GM21825 (cell line): ENCODE results near the gene RP2.

Source experiments
- ATAC-seq: cut with Tn5 transposase; IDR thresholded peaks from one replicate; pipeline ENCODE4 v1.9.1; 2021; ENCODE audit warnings: mild to moderate bottlenecking, moderate library complexity; ENCODE audit not compliant: unreplicated experiment

The RP2 gene

DNA sequence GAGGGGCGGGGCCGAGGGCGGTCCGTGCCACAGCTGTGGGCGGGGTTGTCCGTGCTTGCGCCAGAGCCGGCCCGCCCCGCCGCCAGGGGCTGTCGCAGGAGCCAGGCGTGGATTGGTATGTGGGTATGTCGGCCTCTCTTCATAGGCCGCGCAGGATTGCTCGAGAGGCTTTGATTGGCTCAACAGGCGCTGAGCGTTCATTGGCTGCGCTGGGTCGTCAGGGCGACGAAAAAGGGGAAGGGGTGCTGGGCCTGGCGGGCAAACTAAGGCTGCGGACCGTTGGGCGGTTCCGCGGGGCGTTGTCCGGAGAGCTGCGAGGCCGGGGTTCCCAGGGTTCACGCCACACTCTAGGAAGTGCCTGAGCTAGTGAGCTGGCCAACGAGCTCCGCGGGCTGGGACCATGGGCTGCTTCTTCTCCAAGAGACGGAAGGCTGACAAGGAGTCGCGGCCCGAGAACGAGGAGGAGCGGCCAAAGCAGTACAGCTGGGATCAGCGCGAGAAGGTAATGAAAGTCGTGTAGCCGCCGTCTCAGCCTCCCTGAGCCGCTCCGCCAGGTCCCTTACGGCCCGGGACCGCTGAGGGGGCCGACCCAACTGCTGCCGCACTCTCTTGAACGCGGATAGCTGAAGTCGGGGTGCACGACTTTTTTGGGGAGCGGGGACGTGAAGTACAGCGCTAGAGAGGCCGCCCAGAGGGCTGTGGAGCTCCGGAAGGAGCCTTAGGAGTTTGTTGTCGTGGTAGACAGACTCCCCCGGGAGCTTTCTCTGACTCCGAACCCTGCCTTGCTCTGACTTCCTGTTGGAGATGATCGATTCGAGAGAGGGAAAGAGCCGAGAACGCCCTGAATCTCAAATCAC lies at the start of gene RP2:
TSS of gene RP2 (plus strand) at position 343 of the 857 bp plus-strand sequence. CDS start at position 401, 58 bp downstream.
- peak; percentile 83 for ATAC-seq

DNA sequence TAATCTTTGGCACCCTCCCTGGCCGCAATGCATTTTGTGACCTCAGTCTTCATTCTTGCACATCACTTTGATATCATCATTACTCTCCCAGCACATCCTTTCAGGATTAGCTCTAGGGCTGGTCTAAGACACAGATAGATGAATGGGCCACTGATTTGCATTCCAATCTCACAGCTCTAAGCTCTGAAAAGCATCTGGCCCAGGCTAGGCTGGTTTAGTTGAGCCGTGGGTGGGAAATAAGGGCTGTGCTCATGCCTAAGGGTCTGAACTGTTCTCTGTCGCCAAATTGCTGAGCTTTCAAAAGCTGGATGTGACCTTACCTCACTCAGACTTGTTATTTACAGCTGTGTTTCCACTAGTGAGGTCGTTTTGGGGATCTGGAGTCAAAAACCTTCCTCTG lies 47.9 kb upstream of the RP2 start:
- no peak for ATAC-seq

DNA sequence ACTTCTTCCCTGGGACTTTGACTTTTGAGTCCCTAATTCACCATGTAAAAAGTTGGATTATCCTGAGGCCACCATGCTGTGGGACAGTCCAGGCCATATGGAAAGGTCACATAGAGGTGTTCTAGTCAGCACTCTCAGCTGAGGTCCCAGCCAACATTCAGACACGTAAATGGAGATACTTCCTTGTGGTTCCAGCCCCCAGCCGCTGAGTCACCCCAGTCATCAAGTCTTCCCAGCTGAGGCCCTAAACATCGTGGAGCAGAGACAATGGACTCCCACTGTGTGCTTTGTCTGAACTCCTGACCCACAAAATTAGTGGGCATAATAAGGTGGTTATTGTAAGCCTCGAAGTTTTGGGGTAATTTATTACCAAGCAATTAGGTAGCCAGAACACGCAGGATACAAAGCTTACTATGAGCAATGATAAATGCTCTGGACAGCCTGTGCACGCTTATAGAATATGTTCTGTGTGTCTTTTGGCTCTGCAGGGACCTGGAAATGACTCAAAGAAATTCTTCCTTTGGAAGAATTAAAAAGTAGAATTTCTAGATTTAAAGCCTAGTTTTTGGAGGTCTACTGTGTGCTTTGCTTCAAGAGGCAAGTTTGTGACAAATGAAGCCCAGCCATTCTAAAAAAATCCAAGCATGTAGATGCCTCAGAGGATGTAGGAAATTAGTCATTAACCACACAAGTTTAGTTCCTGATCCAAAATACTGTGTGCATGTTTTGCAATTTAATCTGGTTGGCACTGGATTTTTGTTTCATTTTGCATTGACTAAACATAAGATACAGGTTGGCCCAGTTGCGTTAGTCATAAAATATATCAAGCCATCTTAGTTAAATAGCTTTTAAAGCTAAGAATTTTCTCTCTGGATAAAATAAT lies 44.7 kb upstream of the RP2 start:
- ATAC-seq, result peak; percentile 55

DNA sequence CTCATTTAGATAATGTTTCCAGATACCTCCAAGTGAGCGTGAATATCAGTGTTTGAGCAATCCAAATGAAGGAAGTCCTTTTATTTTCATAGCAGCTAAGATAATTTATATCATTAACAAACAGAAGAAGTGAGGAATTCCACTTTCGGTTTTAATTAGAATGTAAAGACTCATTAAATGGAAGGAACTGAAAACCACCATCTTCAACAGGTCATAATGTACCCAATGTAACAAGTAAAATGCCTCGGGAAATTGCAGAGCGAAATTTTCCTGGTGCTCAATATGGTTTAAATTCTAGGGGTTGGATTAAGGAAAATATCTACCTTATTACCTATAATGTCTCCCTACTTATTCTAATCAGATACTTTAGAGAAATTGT lies 44.0 kb upstream of the RP2 start:
- ATAC-seq, result no peak

DNA sequence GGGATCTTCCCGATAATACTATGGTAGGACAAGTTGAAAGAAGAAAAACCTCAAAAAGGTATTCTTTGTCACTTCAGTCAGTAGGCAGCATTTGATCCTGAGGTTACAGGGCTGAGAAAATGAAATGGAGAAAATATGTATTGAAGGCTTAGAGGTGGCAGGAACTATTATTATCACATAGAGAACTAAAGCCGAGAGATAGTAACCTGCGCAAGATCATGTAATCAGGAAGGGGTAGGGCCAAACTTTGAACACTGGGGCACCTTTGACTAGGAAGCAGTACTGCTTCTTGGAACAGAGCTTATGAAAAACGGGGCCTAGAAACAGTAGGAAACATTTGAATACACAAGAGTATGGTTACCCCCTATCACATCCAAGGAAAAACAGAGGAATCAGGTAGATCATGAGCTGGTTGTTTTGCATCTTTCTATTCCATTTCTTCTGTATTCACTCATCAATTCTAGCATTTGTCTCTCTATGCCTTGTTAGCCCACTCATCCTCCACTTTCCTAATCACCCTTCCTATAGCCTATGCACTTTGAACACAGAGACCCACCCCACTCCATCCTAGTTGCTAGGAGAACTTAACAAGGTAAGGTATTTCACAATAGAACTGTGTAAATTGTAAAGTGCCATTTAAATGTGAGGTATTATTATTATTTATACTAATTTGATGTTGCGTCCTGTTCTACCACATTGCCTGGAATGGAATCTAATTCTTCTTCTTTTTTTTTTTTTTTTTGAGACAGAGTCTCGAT lies 43.3 kb upstream of the RP2 start:
- ATAC-seq, result no peak

DNA sequence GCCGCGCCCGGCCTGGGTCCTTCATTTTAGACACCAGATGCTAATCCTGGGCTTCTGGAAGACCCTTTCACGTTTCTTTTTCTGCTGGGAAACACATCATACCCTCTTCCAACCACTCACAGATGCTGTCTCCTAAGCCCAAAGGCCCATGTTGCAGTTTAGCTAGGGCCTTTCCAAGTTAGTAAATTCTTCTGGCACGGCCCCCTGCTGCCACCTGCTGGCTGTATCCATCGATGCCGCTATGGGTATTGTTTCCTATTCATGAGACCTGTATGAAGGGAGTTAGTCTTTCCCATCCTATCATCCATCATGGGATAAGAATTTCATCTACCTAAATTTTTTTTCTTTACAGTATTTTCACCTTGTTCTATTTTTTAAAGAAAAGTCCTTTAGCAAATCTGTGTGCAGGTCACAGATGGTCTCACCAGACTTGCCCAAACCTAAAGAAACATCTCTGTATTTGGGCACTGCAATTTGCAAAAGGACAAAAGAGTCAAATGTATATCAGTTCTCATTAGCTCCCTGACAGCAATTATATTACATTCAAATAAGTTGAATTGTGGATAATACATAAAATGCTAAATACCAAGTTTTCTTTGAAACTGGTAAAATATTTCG lies 40.2 kb upstream of the RP2 start:
- peak; percentile 45 for ATAC-seq

DNA sequence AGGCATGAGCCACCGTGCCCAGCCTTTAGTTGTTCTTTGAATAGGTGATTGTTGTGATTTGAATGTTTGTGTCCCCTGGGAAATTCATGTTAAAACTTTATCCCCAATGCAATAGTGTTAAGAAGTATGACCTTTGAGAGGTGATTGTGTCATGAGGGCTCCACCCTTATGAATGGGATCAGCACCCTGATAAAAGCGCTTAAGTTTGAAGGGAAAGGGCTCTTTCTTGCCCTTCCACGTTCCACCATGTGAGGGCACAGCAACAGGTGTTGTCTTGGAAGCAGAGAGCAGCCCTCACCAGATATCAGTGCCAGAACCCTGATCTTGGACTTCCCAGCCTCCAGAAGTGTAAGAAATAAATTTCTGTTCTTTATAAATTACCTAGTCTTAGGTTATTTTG lies 33.7 kb upstream of the RP2 start:
- ATAC-seq, result no peak

DNA sequence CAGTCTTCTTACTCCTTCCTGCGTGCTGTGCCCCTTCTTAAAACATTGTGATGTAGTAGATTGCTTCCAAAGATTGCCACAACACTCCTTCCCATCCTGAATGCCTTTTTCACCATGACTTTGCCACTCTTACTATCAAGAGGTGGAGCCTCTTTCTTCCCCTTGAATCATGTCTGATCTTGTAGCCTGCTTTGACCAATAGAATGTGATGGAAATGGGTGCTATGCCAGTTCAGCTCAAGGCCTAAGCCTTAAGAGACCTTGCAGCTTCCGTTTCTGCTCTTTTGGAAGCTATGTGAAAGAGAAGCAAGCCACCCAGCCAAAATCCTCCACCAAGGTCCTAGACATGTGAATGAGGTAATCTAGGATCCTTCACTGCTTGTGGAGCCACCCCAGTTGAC lies 31.6 kb upstream of the RP2 start:
- ATAC-seq, result no peak

DNA sequence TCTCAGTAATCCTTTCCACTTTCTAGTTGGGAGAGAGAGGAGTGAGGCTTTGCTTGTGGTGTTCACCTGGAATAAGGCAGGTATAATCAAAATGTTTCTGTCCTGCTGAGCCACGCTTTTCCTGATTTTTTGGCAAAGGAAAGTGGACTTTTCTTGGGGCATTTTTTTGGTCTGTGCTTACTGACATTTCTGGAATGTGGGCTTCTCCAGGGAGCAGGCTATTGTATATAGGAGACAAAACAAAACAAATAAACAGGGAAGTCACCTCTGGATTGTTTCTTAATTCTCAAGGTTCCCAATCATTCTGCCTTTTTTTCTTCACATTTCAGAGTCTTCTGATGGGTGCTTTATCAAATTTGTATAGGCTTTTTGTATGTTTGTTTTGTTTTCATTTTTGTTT lies 25.7 kb upstream of the RP2 start:
- ATAC-seq, result no peak

DNA sequence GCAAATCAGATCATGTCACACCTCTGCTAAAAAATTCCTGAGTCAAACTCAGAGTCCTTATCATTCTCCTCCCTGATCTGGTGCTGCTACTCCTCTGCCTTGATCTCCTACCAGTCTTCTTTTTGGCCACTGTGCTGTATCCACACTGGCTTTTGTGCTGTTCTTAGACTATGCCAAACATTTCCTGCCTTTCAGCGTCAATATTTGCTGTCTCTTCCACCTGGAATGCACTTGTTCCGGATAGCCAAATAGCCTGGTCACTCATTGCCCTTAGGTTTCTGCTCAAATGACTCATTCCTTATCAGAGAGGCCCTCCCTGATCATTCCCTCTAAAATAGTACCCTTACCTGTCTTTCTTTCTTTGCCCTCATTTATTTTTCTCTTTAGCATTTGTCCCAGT lies 24.4 kb upstream of the RP2 start:
- ATAC-seq, result no peak

DNA sequence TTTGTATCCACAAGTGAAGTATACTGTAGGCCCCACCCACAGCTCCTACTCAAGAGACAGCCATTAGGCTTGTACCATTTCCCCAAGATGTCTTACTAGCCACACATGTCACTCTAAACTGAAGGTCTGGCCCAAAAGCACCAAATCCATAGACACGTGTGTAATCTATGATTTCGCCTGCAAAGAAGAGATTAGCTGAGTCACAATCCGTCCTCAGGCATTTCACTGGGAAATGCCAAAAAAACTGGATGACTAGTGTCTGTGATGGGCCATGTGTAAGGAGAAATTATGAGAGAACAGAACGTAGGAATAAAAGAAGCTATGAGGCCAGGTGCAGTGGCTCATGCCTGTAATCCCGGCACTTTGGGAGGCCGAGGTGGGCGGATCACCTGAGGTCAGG lies 21.9 kb upstream of the RP2 start:
- no peak for ATAC-seq

DNA sequence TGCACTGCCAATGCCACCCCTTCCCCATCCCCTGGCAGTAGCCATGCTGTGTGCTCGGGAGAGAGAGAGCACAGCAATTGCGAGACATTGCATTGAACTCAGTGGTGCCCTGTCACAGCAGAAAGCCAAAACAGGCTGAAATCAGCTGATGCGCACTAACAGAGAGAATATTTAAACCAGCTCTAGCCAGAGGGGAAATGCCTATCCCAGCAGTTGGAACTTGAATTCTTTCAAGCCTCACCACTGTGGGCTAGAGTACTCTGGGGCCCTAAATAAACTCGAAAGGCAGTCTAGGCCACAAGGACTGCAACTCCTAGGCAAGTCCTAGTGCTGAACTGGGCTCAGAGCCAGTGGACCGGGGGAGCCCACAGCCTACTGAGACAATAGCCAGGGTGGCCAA lies 17.7 kb upstream of the RP2 start:
- no peak for ATAC-seq

DNA sequence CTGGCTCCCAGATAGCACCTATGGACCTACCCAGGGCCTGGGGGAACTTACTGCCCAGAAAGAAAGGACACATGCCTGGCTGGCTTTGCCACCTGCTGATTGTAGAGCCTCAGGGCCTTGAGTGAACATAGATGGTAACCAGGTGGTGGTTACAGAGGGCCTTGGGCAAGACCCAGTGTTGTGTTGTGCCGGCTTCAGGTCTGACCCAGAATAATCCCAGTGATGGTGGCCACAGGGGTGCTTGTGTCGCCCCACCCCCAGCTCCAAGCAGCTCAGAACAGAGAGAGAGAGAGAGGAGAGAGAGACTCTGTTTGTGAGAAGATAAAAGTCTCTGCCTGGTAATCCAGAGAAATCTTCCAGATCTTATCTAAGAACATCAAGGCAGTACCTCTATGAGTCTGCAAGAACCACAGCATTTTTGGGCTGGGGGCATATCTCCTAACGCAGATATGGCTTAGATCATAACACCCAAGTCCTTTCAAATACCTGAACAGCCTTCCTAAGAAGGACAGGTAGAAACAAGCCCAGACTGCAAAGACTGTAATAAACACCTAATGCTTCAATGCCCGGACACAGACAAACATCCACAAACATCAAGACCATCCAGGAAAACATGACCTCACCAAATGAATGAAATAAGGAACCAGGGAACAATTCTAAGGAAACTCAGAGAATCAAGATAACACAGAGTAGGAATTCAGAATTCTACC lies 16.3 kb upstream of the RP2 start:
- ATAC-seq, result no peak

DNA sequence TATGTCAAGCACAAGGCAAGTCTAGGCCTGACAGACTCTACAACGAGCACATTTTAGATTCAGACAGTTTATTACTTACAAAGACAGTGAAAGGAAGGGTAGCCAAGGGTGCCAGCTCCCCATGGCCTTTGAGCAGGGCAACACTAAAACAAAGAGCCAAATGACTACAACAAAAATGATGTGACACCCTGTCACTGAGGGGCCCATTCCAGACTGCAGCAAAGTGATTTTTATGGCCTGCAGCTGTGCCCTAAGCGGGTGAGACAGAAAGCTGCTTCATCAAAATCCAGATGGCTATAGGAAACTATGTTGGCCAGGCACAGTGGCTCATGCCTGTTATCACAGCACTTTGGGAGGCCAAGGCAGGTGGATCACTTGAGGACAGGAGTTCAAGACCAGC lies 13.4 kb upstream of the RP2 start:
- no peak for ATAC-seq

DNA sequence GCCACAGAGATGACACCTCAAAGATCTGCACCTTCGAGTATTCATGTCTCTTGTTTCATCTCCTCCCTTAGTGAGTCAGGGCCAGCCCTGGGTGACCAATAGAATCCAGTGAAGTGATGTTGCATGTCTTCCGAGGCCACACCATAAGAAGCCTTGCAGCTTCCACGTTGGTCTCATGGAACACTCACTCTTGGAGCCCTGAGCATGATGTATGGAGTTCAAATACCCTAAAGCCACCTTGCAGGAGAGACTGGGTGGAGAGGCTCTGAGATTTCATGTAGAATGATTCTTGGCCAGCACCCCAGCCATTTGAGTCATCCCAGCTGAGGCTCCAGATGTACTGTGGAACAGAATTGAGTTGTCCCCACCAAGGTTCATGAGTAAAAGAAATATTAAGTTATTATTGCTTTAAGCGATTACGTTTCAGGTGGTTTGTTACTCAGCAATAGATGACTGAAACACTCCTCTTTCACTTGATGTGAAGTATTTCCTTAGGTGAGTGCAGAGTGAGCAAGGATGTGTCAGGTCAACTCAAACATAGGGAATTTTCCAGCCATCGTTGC lies 5.0 kb upstream of the RP2 start:
- no peak for ATAC-seq

DNA sequence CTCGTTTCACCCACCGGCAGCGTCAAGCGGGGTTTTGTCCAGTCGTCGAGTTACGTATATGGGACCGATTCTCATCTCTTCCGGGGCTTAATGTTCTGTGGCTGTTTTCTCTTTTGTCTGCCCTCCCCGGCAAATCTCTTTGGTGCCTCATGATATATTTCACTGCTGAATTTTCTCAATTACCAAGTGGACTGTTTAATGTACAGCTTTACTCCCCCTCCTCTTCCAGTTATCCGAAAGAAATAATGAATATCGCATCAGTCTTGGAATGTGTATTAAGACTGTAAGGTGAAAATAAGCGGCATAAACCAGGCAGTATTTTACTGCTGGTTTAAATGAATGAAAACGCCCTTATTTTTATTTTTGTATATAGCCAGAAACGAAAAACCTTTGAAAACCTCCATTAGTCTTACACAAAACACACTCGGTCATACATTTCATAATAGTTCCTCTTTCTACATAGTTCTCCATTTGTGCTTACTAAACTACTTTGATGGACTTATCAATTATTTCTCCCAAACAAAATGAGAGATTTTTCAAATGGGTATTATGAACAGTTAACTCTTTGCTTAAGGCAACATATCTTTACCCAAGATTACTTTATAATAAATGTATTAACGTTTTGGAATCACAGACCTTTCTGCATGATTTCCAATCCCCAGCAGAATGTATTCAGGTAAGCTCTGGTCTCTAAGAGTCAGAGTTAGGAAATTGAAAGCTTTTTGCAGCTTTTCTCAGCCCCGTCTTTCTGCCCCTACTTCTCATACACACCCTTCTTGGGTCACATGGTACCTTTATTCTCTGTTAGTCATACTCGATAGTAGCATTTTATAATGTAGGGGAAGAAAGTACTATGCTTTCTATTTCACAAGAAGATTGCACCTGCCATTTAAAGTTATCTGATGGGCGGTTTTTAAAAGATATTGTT lies 979 bp downstream of the RP2 start:
- no peak for ATAC-seq

DNA sequence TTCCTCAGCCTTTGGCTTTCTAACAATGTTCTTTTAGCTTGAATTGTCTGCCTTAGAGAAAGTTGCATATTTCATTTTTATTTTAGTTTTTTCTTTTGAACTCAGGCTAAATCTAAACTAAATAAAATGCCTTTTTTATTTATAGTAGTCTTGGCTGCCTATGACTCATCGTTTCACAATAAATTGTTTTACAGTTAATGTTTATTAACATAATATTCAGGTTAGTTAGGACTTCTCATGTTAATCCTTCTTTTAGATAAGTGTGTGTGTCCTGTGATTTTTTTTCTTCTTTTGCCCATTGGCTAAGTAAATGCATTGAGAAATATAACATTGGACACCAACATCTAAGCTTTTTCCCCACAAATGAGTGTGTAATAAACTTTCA lies 1.6 kb downstream of the RP2 start:
- ATAC-seq, result no peak

DNA sequence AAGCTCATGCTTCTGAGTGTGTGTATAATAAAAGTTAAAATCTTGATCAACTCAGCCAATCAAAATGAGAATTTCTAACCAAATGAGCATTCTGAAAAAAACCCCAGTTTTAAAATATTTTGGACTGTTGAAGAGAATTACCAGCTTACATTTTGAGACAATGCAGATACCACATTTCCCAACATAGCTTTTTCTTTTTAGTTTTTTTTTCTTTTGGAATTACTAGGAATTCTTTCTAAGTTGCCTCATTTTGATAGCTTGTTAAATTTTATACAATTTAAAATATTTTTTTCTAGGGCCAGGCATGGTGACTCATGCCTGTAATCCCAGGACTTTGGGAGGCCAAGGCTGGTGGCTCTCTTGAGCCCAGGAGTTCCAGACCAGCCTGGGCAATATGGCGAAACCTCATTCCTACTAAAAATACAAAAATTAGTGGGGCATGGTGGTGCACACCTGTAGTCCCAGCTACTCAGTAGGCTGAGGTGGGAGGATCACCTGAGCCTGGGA lies 2.2 kb downstream of the RP2 start:
- ATAC-seq, result no peak

DNA sequence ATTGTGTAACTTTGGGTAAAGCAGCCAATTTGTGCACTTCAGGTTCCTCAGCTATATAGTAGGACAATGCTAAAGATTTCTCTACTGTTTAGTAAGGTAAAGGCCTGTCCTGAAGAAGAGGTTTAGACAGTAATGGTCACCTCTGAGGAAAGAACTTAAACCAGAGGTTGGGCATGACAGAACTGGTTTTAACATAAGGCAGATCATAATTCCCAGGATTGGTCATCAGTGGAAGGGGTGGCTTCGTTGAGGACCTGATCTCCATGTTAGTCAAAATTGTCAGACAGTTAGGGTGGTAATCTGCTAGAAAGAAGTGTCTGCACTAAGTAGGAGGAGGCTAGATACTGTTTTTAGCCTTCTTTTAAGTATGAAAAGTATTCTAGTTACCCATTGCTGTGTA lies 4.1 kb downstream of the RP2 start:
- ATAC-seq, result no peak
